ENCODE results near the gene INO80D. TPM values are rescaled to one million over a fixed set of nuclear protein-coding genes. Genes with fewer than 3 reads are reported as not detected.
"Not testable (repeated sequence)": the region's sequence is repeated elsewhere in the genome, so short reads cannot be mapped to it uniquely, and the experiment has no call there.

INO80D gene
- total and polyA plus RNA-seq, 2 experiments from 2014 or later: 2.7 to 6.1 TPM

DNA sequence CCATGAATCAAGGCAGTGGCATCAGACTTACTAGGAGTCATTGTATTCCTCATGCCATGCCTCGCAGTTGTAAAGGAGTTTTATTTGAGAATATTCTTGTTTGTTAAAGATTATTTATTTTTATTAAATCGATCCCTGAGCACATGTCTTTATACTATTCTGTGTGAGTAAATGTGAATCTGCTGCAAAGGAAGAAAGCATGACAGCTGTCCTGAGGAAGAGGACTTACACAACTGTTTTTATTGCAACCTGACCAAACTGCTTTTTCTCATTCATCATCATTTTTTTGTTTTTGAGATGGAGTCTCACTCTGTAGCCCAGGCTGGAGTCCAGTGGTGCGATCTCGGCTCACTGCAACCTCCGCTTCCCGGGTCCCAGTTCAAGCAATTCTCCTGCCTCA lies 34.1 kb downstream of the INO80D start:
- no peaks in the 10 kb centered on the region for H3K27me3 ChIP-seq
- TF ChIP-seq, protein P1, sequence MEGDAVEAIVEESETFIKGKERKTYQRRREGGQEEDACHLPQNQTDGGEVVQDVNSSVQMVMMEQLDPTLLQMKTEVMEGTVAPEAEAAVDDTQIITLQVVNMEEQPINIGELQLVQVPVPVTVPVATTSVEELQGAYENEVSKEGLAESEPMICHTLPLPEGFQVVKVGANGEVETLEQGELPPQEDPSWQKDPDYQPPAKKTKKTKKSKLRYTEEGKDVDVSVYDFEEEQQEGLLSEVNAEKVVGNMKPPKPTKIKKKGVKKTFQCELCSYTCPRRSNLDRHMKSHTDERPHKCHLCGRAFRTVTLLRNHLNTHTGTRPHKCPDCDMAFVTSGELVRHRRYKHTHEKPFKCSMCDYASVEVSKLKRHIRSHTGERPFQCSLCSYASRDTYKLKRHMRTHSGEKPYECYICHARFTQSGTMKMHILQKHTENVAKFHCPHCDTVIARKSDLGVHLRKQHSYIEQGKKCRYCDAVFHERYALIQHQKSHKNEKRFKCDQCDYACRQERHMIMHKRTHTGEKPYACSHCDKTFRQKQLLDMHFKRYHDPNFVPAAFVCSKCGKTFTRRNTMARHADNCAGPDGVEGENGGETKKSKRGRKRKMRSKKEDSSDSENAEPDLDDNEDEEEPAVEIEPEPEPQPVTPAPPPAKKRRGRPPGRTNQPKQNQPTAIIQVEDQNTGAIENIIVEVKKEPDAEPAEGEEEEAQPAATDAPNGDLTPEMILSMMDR (IDR thresholded peaks at IDR 0.05; ENCODE audit: low read depth, low read length): no peak
- peaks cover 16% of the 10 kb centered on the region for H3K36me3 ChIP-seq
- no peak for DNase-seq (ENCODE audit: low read depth in 1 of 2, low spot score in 1 of 2)
- no peaks in the 10 kb centered on the region for H3K9me3 ChIP-seq (ENCODE audit: low read depth)
- no peak overlapping the region for H3K4me3 ChIP-seq
- no peaks in the 10 kb centered on the region for H3K4me1 ChIP-seq (ENCODE audit: low read depth)
- no peak overlapping the region for H3K27ac ChIP-seq

DNA sequence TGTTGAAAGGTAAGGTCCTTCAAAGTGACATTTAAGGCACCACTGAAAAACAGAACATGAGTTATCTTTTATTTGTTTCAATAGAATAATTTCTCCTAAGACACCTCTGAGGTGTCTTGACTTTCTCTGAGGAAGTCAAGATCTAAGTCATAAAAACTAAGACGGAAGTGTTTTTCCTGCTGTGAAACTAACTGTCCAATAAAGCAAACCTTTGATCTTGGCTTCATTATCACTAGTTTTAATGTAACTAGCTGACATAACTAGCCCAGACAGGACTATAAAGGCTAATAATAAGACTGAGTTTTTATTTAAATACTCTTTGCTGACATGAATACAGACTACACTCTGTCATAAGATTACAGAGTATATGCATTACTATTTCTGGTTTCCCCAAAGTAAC lies 36.6 kb downstream of the INO80D start:
- Histone ChIP-seq H3K27me3 (no peaks in the 10 kb centered on the region), H3K9me3 (ENCODE audit: low read depth) (no peaks in the 10 kb centered on the region), H3K36me3 (peaks cover 5% of the 10 kb centered on the region), H3K4me3 (no peak overlapping the region), H3K27ac (no peak overlapping the region), H3K4me1 (ENCODE audit: low read depth) (no peaks in the 10 kb centered on the region)
- TF ChIP-seq, protein P1 (IDR thresholded peaks at IDR 0.05; ENCODE audit: low read depth, low read length): no peak
- DNase-seq (ENCODE audit: low read depth in 1 of 2, low spot score in 1 of 2): no peak

DNA sequence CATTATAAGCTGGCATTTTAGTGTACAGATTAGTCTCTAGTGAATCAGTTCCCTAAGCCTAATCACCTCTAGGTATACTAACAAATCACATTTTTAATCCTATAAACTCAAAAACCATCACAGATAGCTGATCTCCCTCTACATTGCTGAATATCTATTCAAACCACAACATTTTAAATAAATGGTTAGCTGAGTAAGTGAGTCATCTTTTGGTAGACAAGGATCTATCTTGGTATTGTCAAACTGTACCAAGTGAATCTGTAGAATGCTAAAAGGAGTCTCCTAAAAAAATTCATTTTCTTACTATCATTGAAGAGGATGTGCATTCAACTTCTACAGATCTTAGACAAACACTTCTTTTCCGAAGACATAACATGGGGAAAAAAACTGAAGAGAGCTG lies 40.7 kb downstream of the INO80D start:
- Histone ChIP-seq H3K36me3 (peaks cover 5% of the 10 kb centered on the region), H3K9me3 (ENCODE audit: low read depth) (no peaks in the 10 kb centered on the region), H3K4me1 (ENCODE audit: low read depth) (no peaks in the 10 kb centered on the region), H3K4me3 (no peak overlapping the region), H3K27me3 (no peaks in the 10 kb centered on the region), H3K27ac (no peak overlapping the region)
- TF ChIP-seq, protein P1 (IDR thresholded peaks at IDR 0.05; ENCODE audit: low read depth, low read length): no peak
- no peak for DNase-seq (ENCODE audit: low read depth in 1 of 2, low spot score in 1 of 2)

DNA sequence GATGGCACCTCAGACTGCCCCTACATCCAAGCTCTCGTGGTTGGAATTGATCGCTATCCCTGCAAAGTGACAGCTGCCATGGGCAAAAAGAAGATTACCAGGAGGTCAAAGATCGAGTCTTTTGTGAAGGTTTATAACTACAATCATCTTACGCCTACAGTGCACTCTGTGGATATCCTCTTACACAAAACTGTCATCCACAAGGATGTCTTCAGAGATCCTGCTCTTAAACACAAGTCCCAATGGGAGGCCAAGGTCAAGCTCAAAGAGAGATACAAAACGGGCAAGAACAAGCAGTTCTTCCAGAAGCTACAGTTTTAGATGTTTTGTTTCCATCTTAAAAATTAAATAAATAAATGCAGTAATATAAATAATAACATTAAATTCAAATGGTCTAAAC lies 45.4 kb downstream of the INO80D start:
- DNase-seq (ENCODE audit: low read depth in 1 of 2, low spot score in 1 of 2): no peak
- Histone ChIP-seq H3K27me3 (no peaks in the 10 kb centered on the region), H3K27ac (no peak overlapping the region), H3K9me3 (ENCODE audit: low read depth) (no peaks in the 10 kb centered on the region), H3K36me3 (peaks cover 4% of the 10 kb centered on the region), H3K4me1 (ENCODE audit: low read depth) (no peaks in the 10 kb centered on the region), H3K4me3 (no peak overlapping the region)
- TF ChIP-seq, protein P1 (IDR thresholded peaks at IDR 0.05; ENCODE audit: low read depth, low read length): no peak

DNA sequence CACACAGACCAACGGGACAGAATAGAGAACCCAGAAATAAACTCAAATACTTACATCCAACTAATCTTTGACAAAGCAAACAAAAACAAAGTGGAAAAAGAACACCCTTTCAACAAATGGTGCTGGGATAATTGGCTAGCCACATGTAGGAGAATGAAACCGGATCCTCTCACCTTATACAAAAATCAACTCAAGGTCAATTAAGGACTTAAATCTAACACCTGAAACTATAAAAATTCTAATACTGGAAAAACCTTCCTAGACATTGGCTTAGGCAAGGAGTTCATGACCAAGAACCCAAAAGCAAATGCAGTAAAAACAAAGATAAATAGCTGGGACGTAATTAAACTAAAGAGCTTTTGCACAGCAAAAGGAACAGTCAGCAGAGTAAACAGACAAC lies 50.6 kb downstream of the INO80D start:
- not testable (repeated sequence) for H3K27ac ChIP-seq; H3K36me3 ChIP-seq; H3K9me3 ChIP-seq (ENCODE audit: low read depth); H3K4me3 ChIP-seq; DNase-seq (ENCODE audit: low read depth in 1 of 2, low spot score in 1 of 2); H3K27me3 ChIP-seq; H3K4me1 ChIP-seq (ENCODE audit: low read depth)

DNA sequence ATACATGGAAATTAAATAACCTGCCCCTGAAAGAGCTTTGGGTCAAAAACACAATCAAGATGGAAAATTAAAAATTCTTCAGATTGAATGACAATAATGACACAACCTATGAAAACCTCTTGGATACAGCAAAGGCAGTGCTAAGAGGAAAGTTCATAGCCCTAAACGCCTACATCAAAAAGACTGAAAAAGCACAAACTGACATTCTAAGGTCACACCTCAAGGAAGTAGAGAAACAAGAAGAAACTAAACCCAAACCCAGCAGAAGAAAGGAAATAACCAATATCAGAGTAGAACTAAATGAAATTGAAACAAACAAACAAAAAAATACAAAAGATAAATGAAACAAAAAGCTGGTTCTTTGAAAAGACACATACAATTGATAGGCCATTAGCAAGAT lies 52.5 kb downstream of the INO80D start:
- H3K9me3 ChIP-seq (ENCODE audit: low read depth); H3K4me1 ChIP-seq (ENCODE audit: low read depth); DNase-seq (ENCODE audit: low read depth in 1 of 2, low spot score in 1 of 2); H3K27me3 ChIP-seq; H3K4me3 ChIP-seq; H3K27ac ChIP-seq; H3K36me3 ChIP-seq: not testable (repeated sequence)

DNA sequence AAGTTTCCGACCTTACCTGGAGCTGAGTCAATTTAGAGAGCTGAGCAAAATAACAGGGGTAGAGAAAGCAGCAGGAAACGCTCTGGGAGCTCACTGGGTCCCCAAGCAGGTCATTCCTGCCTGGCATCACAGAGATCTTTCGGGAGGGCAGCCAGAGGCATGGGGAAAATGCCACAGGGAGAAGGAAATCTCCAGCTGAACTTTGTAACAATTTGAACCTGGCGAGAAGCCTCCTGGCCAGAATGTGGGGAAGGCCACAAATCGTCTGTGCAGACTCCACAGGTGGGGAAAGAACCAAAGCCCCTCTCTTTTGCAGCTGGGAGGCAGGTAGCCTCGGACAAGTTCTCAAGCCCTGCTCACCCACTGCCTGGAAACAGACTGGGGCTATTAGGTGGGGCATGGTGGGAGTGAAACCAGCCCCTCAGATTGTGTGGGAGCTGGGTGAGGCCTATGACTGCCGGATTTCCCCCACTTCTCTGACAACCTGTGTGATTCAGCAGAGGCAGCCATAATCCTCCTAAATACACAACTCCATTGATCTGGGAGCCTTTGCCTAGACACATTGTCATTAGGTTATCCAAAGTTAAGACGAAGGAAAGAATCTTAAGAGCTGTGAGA lies 53.9 kb downstream of the INO80D start:
- H3K4me3 ChIP-seq: no peak overlapping the region

More for the DNA sequence above, 53.9 kb downstream of the INO80D start:
- Histone ChIP-seq H3K36me3 (peaks cover 9% of the 10 kb centered on the region), H3K9me3 (ENCODE audit: low read depth) (no peaks in the 10 kb centered on the region), H3K4me1 (ENCODE audit: low read depth) (no peaks in the 10 kb centered on the region), H3K27ac (no peak overlapping the region), H3K27me3 (no peaks in the 10 kb centered on the region)
- TF ChIP-seq, protein P1 (IDR thresholded peaks at IDR 0.05; ENCODE audit: low read depth, low read length): no peak
- no peak for DNase-seq (ENCODE audit: low read depth in 1 of 2, low spot score in 1 of 2)
